HepG2 (cell line): Measurements from ENCODE around the gene DNAJB12. TPM values are rescaled to one million over a fixed set of nuclear protein-coding genes. Genes with fewer than 3 reads are reported as not detected.
A peak's percentile ranks its signal among the peaks of the same experiment; 100 is the strongest.

ENCODE experiments used
- CTCF ChIP-seq: sonication (generic); formaldehyde crosslinking; IDR thresholded peaks from 2 replicates; pipeline ENCODE4 v1.5.0; 2020; ENCODE audit warnings: mild to moderate bottlenecking, missing genetic modification reagents, moderate library complexity
- ELF1 ChIP-seq: sonication (generic); formaldehyde crosslinking; IDR thresholded peaks from 2 replicates; pipeline ENCODE4 v1.4.0; 2020; ENCODE audit warnings: missing genetic modification reagents
- GZF1 ChIP-seq: sonication (generic); formaldehyde crosslinking; IDR thresholded peaks from 2 replicates; pipeline ENCODE4 v1.5.1; 2020; ENCODE audit warnings: mild to moderate bottlenecking, missing genetic modification reagents
- NFRKB ChIP-seq: fragments of 450-650 bp; IDR thresholded peaks from 2 replicates; pipeline ENCODE4 v1.6.1; 2017
- NR0B2 ChIP-seq: sonication (generic); formaldehyde crosslinking; IDR thresholded peaks from 2 replicates; pipeline ENCODE4 v1.4.0; 2020; ENCODE audit warnings: mild to moderate bottlenecking, missing genetic modification reagents
- PPARG ChIP-seq: conservative IDR thresholded peaks from 2 replicates; pipeline ENCODE4 v1.6.1; 2016; ENCODE audit warnings: missing biosample characterization, missing genetic modification reagents
- RAD21 ChIP-seq: fragments of 450-650 bp; formaldehyde crosslinking; IDR thresholded peaks from 2 replicates; pipeline ENCODE4 v1.5.0; 2020; ENCODE audit warnings: mild to moderate bottlenecking
- TCF12 ChIP-seq, 2 experiments: fragments of 450-650 bp in 1 of 2; sonication (generic) in 1 of 2; formaldehyde crosslinking in 1 of 2; IDR thresholded peaks; 2 replicates each; pipeline versions ENCODE4 v1.6.1 to v1.8.0; 2017 to 2022; ENCODE audit warnings: antibody characterized with exemption in 1 of 2, mild to moderate bottlenecking in 1 of 2, missing genetic modification reagents in 1 of 2, moderate library complexity in 1 of 2
- YEATS4 ChIP-seq: sonication (generic); formaldehyde crosslinking; IDR thresholded peaks from 2 replicates; pipeline ENCODE4 v1.4.0; 2020; ENCODE audit warnings: missing genetic modification reagents, borderline replicate concordance
- ZNF142 ChIP-seq: sonication (generic); formaldehyde crosslinking; IDR thresholded peaks from 2 replicates; pipeline ENCODE4 v1.4.0; 2020; ENCODE audit warnings: missing genetic modification reagents
- ZNF687 ChIP-seq: sonication (generic); formaldehyde crosslinking; IDR thresholded peaks from 2 replicates; pipeline ENCODE4 v1.5.1; 2020; ENCODE audit warnings: mild to moderate bottlenecking, missing genetic modification reagents, moderate library complexity
- polyA plus RNA-seq, 8 experiments: library from polyadenylated mRNA; depleted of rRNA in 3 of 8; stranded (reverse) in 7 of 8; unstranded in 1 of 8; fragments of >200 nt; fragmentation: Illumina TruSeq in 4 of 8; extraction: Trizol in 4 of 8; gene quantifications; 2 replicates each; pipeline versions ENCODE4 v1.2.1 to v1.2.3, GENCODE V29; 2011 to 2016; ENCODE audit warnings: low read depth in 4 of 8, missing spikeins in 1 of 8, mixed read lengths in 1 of 8; ENCODE audit not compliant: insufficient read depth in 1 of 8
- total RNA-seq, 5 experiments: library from RNA; depleted of rRNA; stranded (reverse); fragments of >200 nt; fragmentation: Illumina TruSeq; extraction: Trizol; gene quantifications; 2 replicates each; pipeline ENCODE4 v1.2.3, GENCODE V29; 2016; ENCODE audit warnings: low read depth in 1 of 5
- TF ChIP-seq, protein P1 (sequence below): IDR thresholded peaks from 2 replicates; pipeline ENCODE4 v1.4.0; 2020; ENCODE audit warnings: mild to moderate bottlenecking, missing genetic modification reagents

Gene DNAJB12
- total and polyA plus RNA-seq, 2 of the 13 experiments (the other 11 are each of a cell fraction or from before 2014, with no cell fraction given): 10.8 to 18.2 TPM

- TF ChIP-seq GZF1 (CRISPR knock-in tag) (peak; percentile 47; the same call in 1 of the 2 replicates), TCF12 (IDR thresholded peaks at IDR 0.05) (no peak), TCF12 (CRISPR knock-in tag; IDR thresholded peaks at IDR 0.05) (0 out of 2 replicates have a peak, but pooled peaks have one; percentile 25), ELF1 (CRISPR knock-in tag) (no peak), ZNF687 (CRISPR knock-in tag) (peak; percentile 61; the same call in 1 of the 2 replicates), PPARG (0 out of 2 replicates have a peak, but pooled peaks have one; percentile 40), RAD21 (CRISPR knock-in tag) (peak; percentile 81), ZNF142 (no peak), NR0B2 (CRISPR knock-in tag) (0 out of 2 replicates have a peak, but pooled peaks have one; percentile 39), NFRKB (no peak), YEATS4 (CRISPR knock-in tag) (no peak), CTCF (CRISPR knock-in tag) (peak; percentile 94)
- TF ChIP-seq, protein P1, sequence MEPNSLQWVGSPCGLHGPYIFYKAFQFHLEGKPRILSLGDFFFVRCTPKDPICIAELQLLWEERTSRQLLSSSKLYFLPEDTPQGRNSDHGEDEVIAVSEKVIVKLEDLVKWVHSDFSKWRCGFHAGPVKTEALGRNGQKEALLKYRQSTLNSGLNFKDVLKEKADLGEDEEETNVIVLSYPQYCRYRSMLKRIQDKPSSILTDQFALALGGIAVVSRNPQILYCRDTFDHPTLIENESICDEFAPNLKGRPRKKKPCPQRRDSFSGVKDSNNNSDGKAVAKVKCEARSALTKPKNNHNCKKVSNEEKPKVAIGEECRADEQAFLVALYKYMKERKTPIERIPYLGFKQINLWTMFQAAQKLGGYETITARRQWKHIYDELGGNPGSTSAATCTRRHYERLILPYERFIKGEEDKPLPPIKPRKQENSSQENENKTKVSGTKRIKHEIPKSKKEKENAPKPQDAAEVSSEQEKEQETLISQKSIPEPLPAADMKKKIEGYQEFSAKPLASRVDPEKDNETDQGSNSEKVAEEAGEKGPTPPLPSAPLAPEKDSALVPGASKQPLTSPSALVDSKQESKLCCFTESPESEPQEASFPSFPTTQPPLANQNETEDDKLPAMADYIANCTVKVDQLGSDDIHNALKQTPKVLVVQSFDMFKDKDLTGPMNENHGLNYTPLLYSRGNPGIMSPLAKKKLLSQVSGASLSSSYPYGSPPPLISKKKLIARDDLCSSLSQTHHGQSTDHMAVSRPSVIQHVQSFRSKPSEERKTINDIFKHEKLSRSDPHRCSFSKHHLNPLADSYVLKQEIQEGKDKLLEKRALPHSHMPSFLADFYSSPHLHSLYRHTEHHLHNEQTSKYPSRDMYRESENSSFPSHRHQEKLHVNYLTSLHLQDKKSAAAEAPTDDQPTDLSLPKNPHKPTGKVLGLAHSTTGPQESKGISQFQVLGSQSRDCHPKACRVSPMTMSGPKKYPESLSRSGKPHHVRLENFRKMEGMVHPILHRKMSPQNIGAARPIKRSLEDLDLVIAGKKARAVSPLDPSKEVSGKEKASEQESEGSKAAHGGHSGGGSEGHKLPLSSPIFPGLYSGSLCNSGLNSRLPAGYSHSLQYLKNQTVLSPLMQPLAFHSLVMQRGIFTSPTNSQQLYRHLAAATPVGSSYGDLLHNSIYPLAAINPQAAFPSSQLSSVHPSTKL (CRISPR knock-in tag): peak; percentile 10; the same call in 1 of the 2 replicates
Measured at GRCh38 chr10:72364239-72364777, 9.6 kb upstream of the DNAJB12 start (continued).
